Medulla oblongata (tissue), 1 donor: ENCODE data around the gene RASGRP4.
A peak's percentile ranks its signal among the peaks of the same experiment; 100 is the strongest.
"Not testable (repeated sequence)": the region's sequence is repeated elsewhere in the genome, so short reads cannot be mapped to it uniquely, and the experiment has no call there.

Experiments
- DNase-seq: peaks from one replicate; pipeline ENCODE4 v3.0.0-alpha.2; 2015; ENCODE audit errors: extremely low spot score

The RASGRP4 gene

GRCh38 chr19:38371081-38371480 lies 54.9 kb downstream of the RASGRP4 start:
- no peak for DNase-seq

- DNase-seq, result no peak
Observed at GRCh38 chr19:38370299-38370698, 55.7 kb downstream of the RASGRP4 start.

GRCh38 chr19:38369584-38369983 lies 56.4 kb downstream of the RASGRP4 start:
- DNase-seq, result no peak

GRCh38 chr19:38367041-38367440 lies 59.0 kb downstream of the RASGRP4 start:
- no peak for DNase-seq

- DNase-seq, result not testable (repeated sequence)
Observed at GRCh38 chr19:38362946-38363688, 62.9 kb downstream of the RASGRP4 start.

- DNase-seq, result peak; percentile 14
Observed at GRCh38 chr19:38362076-38362945, 63.7 kb downstream of the RASGRP4 start.

- peak; percentile 45 for DNase-seq
Observed at GRCh38 chr19:38361633-38362075, 64.4 kb downstream of the RASGRP4 start.

GRCh38 chr19:38360839-38361631 lies 65.0 kb downstream of the RASGRP4 start:
- no peak for DNase-seq

- DNase-seq, result no peak
Observed at GRCh38 chr19:38360351-38360750, 65.7 kb downstream of the RASGRP4 start.

- no peak for DNase-seq
Observed at GRCh38 chr19:38359242-38360021, 66.6 kb downstream of the RASGRP4 start.
